ENCODE data around the gene VPS8.

GRCh38 chr3:185084402-185084801 is 272.4 kb downstream of the VPS8 start:
- TF ChIP-seq, protein P1, sequence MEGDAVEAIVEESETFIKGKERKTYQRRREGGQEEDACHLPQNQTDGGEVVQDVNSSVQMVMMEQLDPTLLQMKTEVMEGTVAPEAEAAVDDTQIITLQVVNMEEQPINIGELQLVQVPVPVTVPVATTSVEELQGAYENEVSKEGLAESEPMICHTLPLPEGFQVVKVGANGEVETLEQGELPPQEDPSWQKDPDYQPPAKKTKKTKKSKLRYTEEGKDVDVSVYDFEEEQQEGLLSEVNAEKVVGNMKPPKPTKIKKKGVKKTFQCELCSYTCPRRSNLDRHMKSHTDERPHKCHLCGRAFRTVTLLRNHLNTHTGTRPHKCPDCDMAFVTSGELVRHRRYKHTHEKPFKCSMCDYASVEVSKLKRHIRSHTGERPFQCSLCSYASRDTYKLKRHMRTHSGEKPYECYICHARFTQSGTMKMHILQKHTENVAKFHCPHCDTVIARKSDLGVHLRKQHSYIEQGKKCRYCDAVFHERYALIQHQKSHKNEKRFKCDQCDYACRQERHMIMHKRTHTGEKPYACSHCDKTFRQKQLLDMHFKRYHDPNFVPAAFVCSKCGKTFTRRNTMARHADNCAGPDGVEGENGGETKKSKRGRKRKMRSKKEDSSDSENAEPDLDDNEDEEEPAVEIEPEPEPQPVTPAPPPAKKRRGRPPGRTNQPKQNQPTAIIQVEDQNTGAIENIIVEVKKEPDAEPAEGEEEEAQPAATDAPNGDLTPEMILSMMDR (IDR thresholded peaks at IDR 0.05), result no peak
- TF ChIP-seq POLR2AphosphoS5 (IDR thresholded peaks at IDR 0.05), result no peak
- TF ChIP-seq POLR2A (IDR thresholded peaks at IDR 0.05), result no peak

Measured in breast epithelium (tissue), 3 donors.